Bronchial epithelial cell (primary cell): ENCODE data around the gene GMPR. TPM values are rescaled to one million over a fixed set of nuclear protein-coding genes. Genes with fewer than 3 reads are reported as not detected.

Source experiments
- DNase-seq: peaks from one replicate; pipeline ENCODE4 v3.0.0-alpha.2; 2010; ENCODE audit warnings: low read depth
- FAIRE-seq: peaks from 2 replicates; lab custom pipeline; 2011; peaks lifted over from hg19 to GRCh38; lab: Jason Lieb, UNC
- H3K27me3 ChIP-seq: 2 replicates; pipeline ENCODE4 v1.5.1; 2011; ENCODE audit warnings: low read length; ENCODE audit not compliant: control insufficient read depth, insufficient read depth
- H3K36me3 ChIP-seq: 2 replicates; pipeline ENCODE4 v1.5.1; 2011; ENCODE audit warnings: low read length; ENCODE audit not compliant: control insufficient read depth, insufficient read depth
- H3K4me3 ChIP-seq: 2 replicates; pipeline ENCODE4 v1.5.1; 2011; ENCODE audit warnings: mild to moderate bottlenecking, low read depth, low read length, control low read depth
- total RNA-seq: library from RNA; depleted of rRNA; stranded (reverse); fragments of >200 nt; gene quantifications from 2 replicates; pipeline ENCODE4 v1.2.1, GENCODE V29; 2014
- TF ChIP-seq, protein P1 (sequence below): IDR thresholded peaks from 2 replicates; pipeline ENCODE4 v1.5.1; 2011; ENCODE audit warnings: mild to moderate bottlenecking, moderate library complexity, low read length, control low read depth, inconsistent platforms; ENCODE audit not compliant: insufficient read depth, severe bottlenecking

The GMPR gene
- total RNA-seq, 1 donor from 2014 or later = 0.53 TPM

DNA sequence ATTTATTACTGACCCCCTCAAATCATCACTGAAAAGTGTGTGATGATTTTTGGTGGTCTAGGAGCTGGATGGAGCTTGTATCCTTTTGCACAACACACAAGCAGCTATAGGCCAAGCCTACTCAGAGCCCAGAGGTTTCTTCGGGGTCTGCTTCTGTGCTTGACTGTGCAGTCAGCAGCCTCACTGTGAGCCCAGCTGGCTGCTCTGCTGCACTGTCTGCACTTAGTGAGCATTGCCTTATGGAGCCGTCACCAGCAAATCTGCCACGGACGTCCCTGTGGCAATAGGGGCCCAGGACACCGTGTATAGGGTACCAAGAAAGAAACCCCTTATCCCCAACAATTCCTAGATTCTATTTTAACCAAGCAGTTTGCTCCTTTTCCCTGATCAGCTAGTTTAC lies 38.6 kb upstream of the GMPR start:
- Histone ChIP-seq H3K36me3 (no peaks in the 10 kb centered on the region), H3K27me3 (peaks cover 13% of the 10 kb centered on the region), H3K4me3 (no peak overlapping the region)
- no peak for FAIRE-seq
- TF ChIP-seq, protein P1, sequence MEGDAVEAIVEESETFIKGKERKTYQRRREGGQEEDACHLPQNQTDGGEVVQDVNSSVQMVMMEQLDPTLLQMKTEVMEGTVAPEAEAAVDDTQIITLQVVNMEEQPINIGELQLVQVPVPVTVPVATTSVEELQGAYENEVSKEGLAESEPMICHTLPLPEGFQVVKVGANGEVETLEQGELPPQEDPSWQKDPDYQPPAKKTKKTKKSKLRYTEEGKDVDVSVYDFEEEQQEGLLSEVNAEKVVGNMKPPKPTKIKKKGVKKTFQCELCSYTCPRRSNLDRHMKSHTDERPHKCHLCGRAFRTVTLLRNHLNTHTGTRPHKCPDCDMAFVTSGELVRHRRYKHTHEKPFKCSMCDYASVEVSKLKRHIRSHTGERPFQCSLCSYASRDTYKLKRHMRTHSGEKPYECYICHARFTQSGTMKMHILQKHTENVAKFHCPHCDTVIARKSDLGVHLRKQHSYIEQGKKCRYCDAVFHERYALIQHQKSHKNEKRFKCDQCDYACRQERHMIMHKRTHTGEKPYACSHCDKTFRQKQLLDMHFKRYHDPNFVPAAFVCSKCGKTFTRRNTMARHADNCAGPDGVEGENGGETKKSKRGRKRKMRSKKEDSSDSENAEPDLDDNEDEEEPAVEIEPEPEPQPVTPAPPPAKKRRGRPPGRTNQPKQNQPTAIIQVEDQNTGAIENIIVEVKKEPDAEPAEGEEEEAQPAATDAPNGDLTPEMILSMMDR = no peak
- no peak for DNase-seq

DNA sequence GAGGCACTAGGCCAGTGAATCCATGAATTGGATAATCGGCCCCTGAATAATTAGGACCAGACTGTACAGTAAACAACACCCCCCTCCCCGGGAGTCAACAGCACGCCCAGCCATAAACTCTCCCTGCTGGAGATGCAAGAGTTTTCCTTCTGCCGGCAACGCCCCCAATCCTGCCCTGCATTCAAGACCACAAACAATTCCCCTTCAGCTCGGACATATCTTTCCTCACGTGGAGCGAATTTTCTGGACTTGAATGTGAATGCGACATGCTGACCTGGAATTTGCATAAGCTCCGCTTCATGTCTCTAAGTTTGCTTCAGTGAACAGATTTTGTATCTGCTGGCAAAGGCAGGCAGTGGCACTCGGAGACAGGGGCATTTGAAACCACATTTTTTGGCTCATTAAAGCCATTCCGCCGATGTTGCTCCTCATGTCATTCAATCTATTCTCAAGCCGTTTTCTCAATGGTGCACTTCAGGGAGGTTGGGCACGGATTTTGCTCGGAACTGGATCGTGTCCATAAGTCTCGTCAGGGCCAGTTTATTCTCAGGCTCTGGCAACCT lies 38.0 kb upstream of the GMPR start:
- H3K27me3 ChIP-seq = peaks cover 13% of the 10 kb centered on the region
- TF ChIP-seq, protein P1 = no peak
- H3K4me3 ChIP-seq = no peak overlapping the region
- no peak for DNase-seq
- no peak for FAIRE-seq
- H3K36me3 ChIP-seq = no peaks in the 10 kb centered on the region

DNA sequence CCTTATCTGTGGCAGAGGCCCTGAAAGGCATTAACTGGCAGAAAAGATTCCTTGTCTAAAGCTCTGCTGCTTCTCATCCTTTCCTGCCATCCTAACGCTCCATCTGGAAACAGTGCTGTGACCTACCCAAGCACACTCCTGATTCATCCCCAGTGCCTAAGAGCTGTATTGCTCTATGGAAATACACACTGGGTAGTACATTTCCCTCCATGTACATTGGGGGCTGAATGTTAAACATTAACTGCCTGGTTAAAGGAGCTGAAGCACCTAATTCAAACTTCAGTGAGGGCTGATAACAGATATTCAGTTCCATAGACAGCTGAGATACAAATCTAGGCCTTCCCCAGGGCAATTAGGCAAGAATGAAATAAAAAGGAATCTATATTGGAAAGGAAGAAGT lies 36.7 kb upstream of the GMPR start:
- H3K27me3 ChIP-seq = peaks cover 11% of the 10 kb centered on the region
- H3K36me3 ChIP-seq = no peaks in the 10 kb centered on the region
- TF ChIP-seq, protein P1 = no peak
- FAIRE-seq (no peak), DNase-seq (no peak)
- no peak overlapping the region for H3K4me3 ChIP-seq

DNA sequence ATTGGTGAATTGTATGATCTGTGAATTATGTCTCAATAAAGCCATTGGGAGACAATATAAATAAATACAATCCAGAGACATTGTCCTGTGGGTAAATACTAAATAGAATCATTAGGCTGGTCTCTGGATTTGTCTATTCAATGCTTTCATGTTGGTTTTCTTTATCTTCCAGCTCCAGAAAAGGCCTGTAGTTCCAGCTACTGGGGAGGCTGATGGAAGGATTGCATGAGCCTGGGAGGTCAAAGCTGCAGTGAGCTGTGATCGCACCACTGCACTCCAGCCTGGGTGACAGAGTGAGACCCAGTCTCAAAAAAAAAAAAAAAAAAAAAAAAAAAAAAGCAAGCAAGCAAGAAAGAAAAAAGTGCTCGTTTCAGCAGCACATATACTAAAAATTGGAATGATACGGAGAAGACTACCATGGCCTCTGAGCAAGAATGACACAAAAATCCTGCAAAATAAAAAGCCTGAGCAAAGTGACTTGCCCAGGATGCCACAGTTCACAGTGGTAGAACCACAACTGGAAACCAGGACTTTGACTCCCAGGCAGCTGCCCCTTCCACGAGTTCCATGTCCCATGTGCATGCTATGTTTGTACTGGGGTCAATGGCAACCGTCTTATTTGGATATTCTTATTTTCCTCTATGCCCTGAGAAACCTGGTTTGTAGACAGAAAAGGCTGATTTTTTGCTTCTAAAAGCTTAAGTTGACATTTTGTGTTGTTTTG lies 33.6 kb upstream of the GMPR start:
- no peaks in the 10 kb centered on the region for H3K36me3 ChIP-seq
- peaks cover 11% of the 10 kb centered on the region for H3K27me3 ChIP-seq
- FAIRE-seq (no peak), DNase-seq (no peak)
- TF ChIP-seq, protein P1 = no peak
- H3K4me3 ChIP-seq = no peak overlapping the region

DNA sequence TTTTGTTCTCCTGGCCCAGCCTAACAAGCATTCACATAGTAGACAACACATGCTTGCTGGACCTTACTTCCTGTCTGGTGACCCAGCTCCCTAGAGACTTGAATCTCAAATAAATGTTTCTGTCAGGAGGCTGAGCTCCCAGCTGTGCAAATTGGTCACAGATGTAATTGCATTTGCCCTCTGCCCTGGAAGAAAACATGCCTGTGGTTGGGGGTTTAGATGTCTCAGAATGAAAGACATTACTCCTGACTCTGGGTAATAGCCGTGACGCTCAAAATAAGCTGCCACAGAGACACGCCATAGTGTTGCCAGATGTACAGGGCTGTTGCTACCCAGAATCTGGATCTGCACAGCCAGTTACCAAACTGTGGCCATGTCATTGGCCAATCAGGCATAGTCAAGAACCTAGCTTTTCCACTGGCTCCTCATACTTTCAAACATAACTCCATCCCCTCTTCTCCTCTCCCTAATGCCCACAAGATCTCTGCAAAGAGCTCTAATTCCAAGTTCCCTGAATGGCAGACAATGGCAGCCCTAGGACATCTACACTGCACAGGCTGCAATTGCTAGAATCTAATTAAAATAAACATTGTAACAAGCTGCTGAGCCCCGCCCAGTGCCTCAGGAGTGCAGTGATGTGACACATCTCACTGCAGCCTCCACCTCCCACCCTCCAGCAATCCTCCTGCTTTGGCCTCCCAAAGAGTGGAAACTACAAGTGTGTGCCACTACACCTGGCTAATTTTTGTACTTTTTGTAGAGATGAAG lies 32.8 kb upstream of the GMPR start:
- DNase-seq = no peak
- Histone ChIP-seq H3K4me3 (no peak overlapping the region), H3K36me3 (no peaks in the 10 kb centered on the region), H3K27me3 (peaks cover 6% of the 10 kb centered on the region)
- no peak for FAIRE-seq
- TF ChIP-seq, protein P1 = no peak
